HepG2 (cell line): ENCODE results near the gene CCNB3. TPM values are rescaled to one million over a fixed set of nuclear protein-coding genes. Genes with fewer than 3 reads are reported as not detected.

ENCODE experiments used
- ATAC-seq: fragments of 200-7000 bp; cut with Tn5 transposase; 3 replicates; pipeline ENCODE4 v1.9.1; 2020; ENCODE audit warnings: mild to moderate bottlenecking, moderate library complexity
- BruUV-seq: library from RNA; stranded (reverse); fragments of 400-500 nt; replicated peaks from 2 replicates; lab custom pipeline; 2021; lab: Mats Ljungman, UMichigan
- CTCF ChIA-PET: fragments of 300-600 bp; formaldehyde crosslinking; extraction: SDS; loops from one replicate; lab custom pipeline; 2021; ENCODE audit warnings: low total read pairs, inconsistent platforms, low intra/inter-chr PET ratio; lab: Yijun Ruan, JAX
- POLR2A ChIA-PET: fragments of 350-600 bp; sonication (Branson Sonifier 250); formaldehyde crosslinking; loops from one replicate; lab custom pipeline; 2020; ENCODE audit warnings: antibody characterized with exemption, inconsistent platforms; lab: Yijun Ruan, JAX
- DNase-seq: peaks from one replicate; pipeline ENCODE4 v3.0.0-alpha.2; 2015; ENCODE audit warnings: low spot score
- FAIRE-seq: peaks from 3 replicates; lab custom pipeline; 2011; peaks lifted over from hg19 to GRCh38; lab: Jason Lieb, UNC
- H2AFZ ChIP-seq: one replicate; pipeline ENCODE4 v1.6.1; 2011; ENCODE audit warnings: low read length, inconsistent platforms
- H3K27ac ChIP-seq: fragments of 300-600 bp; 3 replicates; pipeline ENCODE4 v1.8.0; 2011; ENCODE audit warnings: mixed run types, mild to moderate bottlenecking, mixed read lengths, low read length, inconsistent platforms; ENCODE audit not compliant: insufficient read depth; ENCODE audit errors: extremely low read length
- H3K27me3 ChIP-seq, 2 experiments: fragments of 200-600 bp in 1 of 2; 2 replicates in 1 of 2; 3 replicates in 1 of 2; pipeline versions ENCODE4 v1.6.0 to v1.8.0; 2011; ENCODE audit warnings: low read length in 2 of 2, mild to moderate bottlenecking in 2 of 2, moderate library complexity in 2 of 2, inconsistent platforms in 1 of 2; ENCODE audit not compliant: insufficient read depth in 2 of 2, control insufficient read depth in 1 of 2
- H3K36me3 ChIP-seq, 2 experiments: fragments of 200-600 bp in 1 of 2; replicated peaks in 1 of 2; 2 replicates in 1 of 2; 3 replicates in 1 of 2; pipeline versions ENCODE4 v1.5.1 to v1.8.0; 2011; ENCODE audit warnings: low read length in 2 of 2, inconsistent platforms in 1 of 2; ENCODE audit not compliant: insufficient read depth in 2 of 2, control insufficient read depth in 1 of 2
- H3K4me1 ChIP-seq: 2 replicates; pipeline ENCODE4 v1.5.1; 2012; ENCODE audit warnings: low read length, inconsistent platforms; ENCODE audit not compliant: insufficient read depth
- H3K4me2 ChIP-seq: 2 replicates; pipeline ENCODE4 v1.6.0; 2011; ENCODE audit warnings: low read depth, low read length, inconsistent platforms
- H3K4me3 ChIP-seq, 3 experiments: fragments of 200-600 bp in 1 of 3; sonication (generic), shearing (Covaris generic) in 1 of 3; replicated peaks in 1 of 3; 2 replicates each; pipeline ENCODE4 v1.5.1; 2011 to 2016; ENCODE audit warnings: low read length in 3 of 3, inconsistent platforms in 2 of 3, low read depth in 2 of 3, mild to moderate bottlenecking in 2 of 3, control low read depth in 1 of 3, mixed read lengths in 1 of 3; ENCODE audit not compliant: insufficient read depth in 1 of 3
- H3K79me2 ChIP-seq: one replicate; pipeline ENCODE4 v1.6.1; 2011; ENCODE audit warnings: low read length, inconsistent platforms; ENCODE audit not compliant: insufficient read depth
- H3K9ac ChIP-seq: 2 replicates; pipeline ENCODE4 v1.6.0; 2011; ENCODE audit warnings: mild to moderate bottlenecking, low read depth, low read length, inconsistent platforms; ENCODE audit not compliant: insufficient read depth
- H3K9me3 ChIP-seq: 2 replicates; pipeline ENCODE4 v1.5.1; 2012; ENCODE audit warnings: mild to moderate bottlenecking, low read length
- H4K20me1 ChIP-seq: 2 replicates; pipeline ENCODE4 v1.6.0; 2011; ENCODE audit warnings: inconsistent platforms, mild to moderate bottlenecking, low read length, moderate library complexity; ENCODE audit not compliant: insufficient read depth
- ARHGAP35 ChIP-seq: sonication (generic); formaldehyde crosslinking; IDR thresholded peaks from 2 replicates; pipeline ENCODE4 v1.9.0; 2022; ENCODE audit warnings: mild to moderate bottlenecking, inconsistent platforms, moderate library complexity, missing genetic modification reagents, borderline replicate concordance
- CEBPB ChIP-seq: IDR thresholded peaks from 2 replicates; pipeline ENCODE4 v1.6.1; 2011; ENCODE audit warnings: low read depth, low read length, improper control_type of control experiment, borderline replicate concordance
- CHCHD3 ChIP-seq: sonication (generic); formaldehyde crosslinking; IDR thresholded peaks from 2 replicates; pipeline ENCODE4 v1.8.0; 2022; ENCODE audit warnings: mild to moderate bottlenecking, missing genetic modification reagents, moderate library complexity
- CREM ChIP-seq, 2 experiments: sonication (generic) in 1 of 2; formaldehyde crosslinking in 1 of 2; IDR thresholded peaks; 2 replicates each; pipeline versions ENCODE4 v1.4.0 to v1.6.1; 2016 to 2020; ENCODE audit warnings: antibody characterized with exemption in 1 of 2, mild to moderate bottlenecking in 1 of 2, missing genetic modification reagents in 1 of 2
- MTF2 ChIP-seq: sonication (generic); formaldehyde crosslinking; IDR thresholded peaks from 2 replicates; pipeline ENCODE4 v1.5.0; 2020; ENCODE audit warnings: missing genetic modification reagents, borderline replicate concordance
- MXI1 ChIP-seq: IDR thresholded peaks from 3 replicates; pipeline ENCODE4 v1.6.1; 2012; ENCODE audit warnings: low read depth, low read length, inconsistent platforms, borderline replicate concordance
- TBX2 ChIP-seq: sonication (generic); formaldehyde crosslinking; IDR thresholded peaks from 2 replicates; pipeline ENCODE4 v1.5.0; 2020; ENCODE audit warnings: missing genetic modification reagents, mild to moderate bottlenecking, borderline replicate concordance
- ZBTB20 ChIP-seq: sonication (generic); formaldehyde crosslinking; IDR thresholded peaks from 2 replicates; pipeline ENCODE4 v1.8.1; 2023; ENCODE audit warnings: missing genetic modification reagents, low read depth, mild to moderate bottlenecking, borderline replicate concordance
- ZMYM2 ChIP-seq: sonication (generic); formaldehyde crosslinking; IDR thresholded peaks from 2 replicates; pipeline ENCODE4 v1.8.0; 2022; ENCODE audit warnings: mild to moderate bottlenecking, missing genetic modification reagents
- ZNF180 ChIP-seq: sonication (generic); formaldehyde crosslinking; IDR thresholded peaks from 2 replicates; pipeline ENCODE4 v1.4.0; 2020; ENCODE audit warnings: low read depth, missing genetic modification reagents, borderline replicate concordance
- ZNF350 ChIP-seq: sonication (generic); formaldehyde crosslinking; IDR thresholded peaks from 2 replicates; pipeline ENCODE4 v1.4.0; 2020; ENCODE audit warnings: mild to moderate bottlenecking, low read depth, missing genetic modification reagents, borderline replicate concordance
- WGBS: methylation state at CpG from one replicate; pipeline ENCODE4 v1.1.6; 2017; ENCODE audit warnings: low lambda C conversion rate; 5-methylcytosine and 5-hydroxymethylcytosine counted together
- in situ Hi-C: cut with HindIII; loops from 2 replicates; pipeline ENCODE4 v1.10.0; 2017; ENCODE audit warnings: low pct_unique_long_range_greater_than_20kb; ENCODE audit not compliant: extremely low pct_ligation_motif_present
- intact Hi-C: fragments of 100-400 bp; cut with micrococcal nuclease; formaldehyde crosslinking; loops from one replicate; pipeline ENCODE4 v1.10.0; 2022; ENCODE audit not compliant: unreplicated experiment
- polyA plus RNA-seq, 8 experiments: library from polyadenylated mRNA; depleted of rRNA in 3 of 8; stranded (reverse) in 7 of 8; unstranded in 1 of 8; fragments of >200 nt; fragmentation: Illumina TruSeq in 4 of 8; extraction: Trizol in 4 of 8; gene quantifications; 2 replicates each; pipeline versions ENCODE4 v1.2.1 to v1.2.3, GENCODE V29; 2011 to 2016; ENCODE audit warnings: low read depth in 4 of 8, missing spikeins in 1 of 8, mixed read lengths in 1 of 8; ENCODE audit not compliant: insufficient read depth in 1 of 8
- total RNA-seq, 5 experiments: library from RNA; depleted of rRNA; stranded (reverse); fragments of >200 nt; fragmentation: Illumina TruSeq; extraction: Trizol; gene quantifications; 2 replicates each; pipeline ENCODE4 v1.2.3, GENCODE V29; 2016; ENCODE audit warnings: low read depth in 1 of 5
- TF ChIP-seq, protein P1 (sequence below): sonication (generic); formaldehyde crosslinking; IDR thresholded peaks from 2 replicates; pipeline ENCODE4 v1.4.0; 2020; ENCODE audit warnings: missing genetic modification reagents
- TF ChIP-seq, protein P2 (sequence below), 2 experiments: sonication (generic) in 1 of 2; formaldehyde crosslinking in 1 of 2; IDR thresholded peaks; 2 replicates each; pipeline versions ENCODE4 v1.6.1 to v1.9.0; 2014 to 2022; ENCODE audit warnings: antibody characterized with exemption in 1 of 2, borderline replicate concordance in 1 of 2, inconsistent platforms in 1 of 2, low read depth in 1 of 2, missing genetic modification reagents in 1 of 2
- TF ChIP-seq, protein P3 (sequence below): sonication (generic); formaldehyde crosslinking; IDR thresholded peaks from 2 replicates; pipeline ENCODE4 v1.5.0; 2020; ENCODE audit warnings: mild to moderate bottlenecking, missing genetic modification reagents

CCNB3 gene
- total and polyA plus RNA-seq, 2 of the 13 experiments (the other 11 are each of a cell fraction or from before 2014, with no cell fraction given), result 0.04 to 0.07 TPM

DNA sequence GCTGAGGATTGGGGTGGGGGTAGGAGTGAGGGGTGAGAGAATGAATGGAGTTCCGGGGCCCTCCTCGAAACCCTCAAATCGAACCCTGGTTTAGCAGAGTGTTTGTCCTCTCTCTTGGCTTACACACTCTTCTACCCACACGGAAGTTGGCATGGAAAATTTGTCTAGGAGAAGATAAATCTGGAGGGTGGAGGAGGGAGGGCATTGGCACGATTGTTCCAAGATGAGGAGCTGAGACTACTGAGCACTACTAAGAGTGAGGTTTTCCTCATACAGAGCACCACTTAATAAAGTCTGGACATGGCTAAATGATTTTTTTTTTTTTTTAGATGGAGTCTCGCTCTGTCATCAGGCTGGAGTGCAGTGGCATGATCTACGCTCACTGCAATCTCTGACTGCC, 37.2 kb upstream of the CCNB3 start:
- WGBS, result 71% methylated on average over 7 of the region's 7 CpGs
- ChIA-PET POLR2A (no interaction called here), CTCF (no interaction called here)
- TF ChIP-seq CREM (IDR thresholded peaks at IDR 0.05), result no peak
- TF ChIP-seq CREM (CRISPR knock-in tag; IDR thresholded peaks at IDR 0.05), result no peak
- TF ChIP-seq, protein P1, sequence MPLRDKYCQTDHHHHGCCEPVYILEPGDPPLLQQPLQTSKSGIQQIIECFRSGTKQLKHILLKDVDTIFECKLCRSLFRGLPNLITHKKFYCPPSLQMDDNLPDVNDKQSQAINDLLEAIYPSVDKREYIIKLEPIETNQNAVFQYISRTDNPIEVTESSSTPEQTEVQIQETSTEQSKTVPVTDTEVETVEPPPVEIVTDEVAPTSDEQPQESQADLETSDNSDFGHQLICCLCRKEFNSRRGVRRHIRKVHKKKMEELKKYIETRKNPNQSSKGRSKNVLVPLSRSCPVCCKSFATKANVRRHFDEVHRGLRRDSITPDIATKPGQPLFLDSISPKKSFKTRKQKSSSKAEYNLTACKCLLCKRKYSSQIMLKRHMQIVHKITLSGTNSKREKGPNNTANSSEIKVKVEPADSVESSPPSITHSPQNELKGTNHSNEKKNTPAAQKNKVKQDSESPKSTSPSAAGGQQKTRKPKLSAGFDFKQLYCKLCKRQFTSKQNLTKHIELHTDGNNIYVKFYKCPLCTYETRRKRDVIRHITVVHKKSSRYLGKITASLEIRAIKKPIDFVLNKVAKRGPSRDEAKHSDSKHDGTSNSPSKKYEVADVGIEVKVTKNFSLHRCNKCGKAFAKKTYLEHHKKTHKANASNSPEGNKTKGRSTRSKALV (CRISPR knock-in tag), result no peak
- no peak for TF ChIP-seq MXI1
- TF ChIP-seq, protein P2, sequence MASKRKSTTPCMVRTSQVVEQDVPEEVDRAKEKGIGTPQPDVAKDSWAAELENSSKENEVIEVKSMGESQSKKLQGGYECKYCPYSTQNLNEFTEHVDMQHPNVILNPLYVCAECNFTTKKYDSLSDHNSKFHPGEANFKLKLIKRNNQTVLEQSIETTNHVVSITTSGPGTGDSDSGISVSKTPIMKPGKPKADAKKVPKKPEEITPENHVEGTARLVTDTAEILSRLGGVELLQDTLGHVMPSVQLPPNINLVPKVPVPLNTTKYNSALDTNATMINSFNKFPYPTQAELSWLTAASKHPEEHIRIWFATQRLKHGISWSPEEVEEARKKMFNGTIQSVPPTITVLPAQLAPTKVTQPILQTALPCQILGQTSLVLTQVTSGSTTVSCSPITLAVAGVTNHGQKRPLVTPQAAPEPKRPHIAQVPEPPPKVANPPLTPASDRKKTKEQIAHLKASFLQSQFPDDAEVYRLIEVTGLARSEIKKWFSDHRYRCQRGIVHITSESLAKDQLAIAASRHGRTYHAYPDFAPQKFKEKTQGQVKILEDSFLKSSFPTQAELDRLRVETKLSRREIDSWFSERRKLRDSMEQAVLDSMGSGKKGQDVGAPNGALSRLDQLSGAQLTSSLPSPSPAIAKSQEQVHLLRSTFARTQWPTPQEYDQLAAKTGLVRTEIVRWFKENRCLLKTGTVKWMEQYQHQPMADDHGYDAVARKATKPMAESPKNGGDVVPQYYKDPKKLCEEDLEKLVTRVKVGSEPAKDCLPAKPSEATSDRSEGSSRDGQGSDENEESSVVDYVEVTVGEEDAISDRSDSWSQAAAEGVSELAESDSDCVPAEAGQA (IDR thresholded peaks at IDR 0.05; ENCODE audit: low read depth), result no peak
- TF ChIP-seq, protein P2 (CRISPR knock-in tag; IDR thresholded peaks at IDR 0.05; ENCODE audit: borderline replicate concordance), result no peak
- TF ChIP-seq ARHGAP35, result no peak
- no peak for TF ChIP-seq ZBTB20
- TF ChIP-seq ZNF180, result no peak
- no peak for TF ChIP-seq MTF2 (CRISPR knock-in tag)
- TF ChIP-seq, protein P3, sequence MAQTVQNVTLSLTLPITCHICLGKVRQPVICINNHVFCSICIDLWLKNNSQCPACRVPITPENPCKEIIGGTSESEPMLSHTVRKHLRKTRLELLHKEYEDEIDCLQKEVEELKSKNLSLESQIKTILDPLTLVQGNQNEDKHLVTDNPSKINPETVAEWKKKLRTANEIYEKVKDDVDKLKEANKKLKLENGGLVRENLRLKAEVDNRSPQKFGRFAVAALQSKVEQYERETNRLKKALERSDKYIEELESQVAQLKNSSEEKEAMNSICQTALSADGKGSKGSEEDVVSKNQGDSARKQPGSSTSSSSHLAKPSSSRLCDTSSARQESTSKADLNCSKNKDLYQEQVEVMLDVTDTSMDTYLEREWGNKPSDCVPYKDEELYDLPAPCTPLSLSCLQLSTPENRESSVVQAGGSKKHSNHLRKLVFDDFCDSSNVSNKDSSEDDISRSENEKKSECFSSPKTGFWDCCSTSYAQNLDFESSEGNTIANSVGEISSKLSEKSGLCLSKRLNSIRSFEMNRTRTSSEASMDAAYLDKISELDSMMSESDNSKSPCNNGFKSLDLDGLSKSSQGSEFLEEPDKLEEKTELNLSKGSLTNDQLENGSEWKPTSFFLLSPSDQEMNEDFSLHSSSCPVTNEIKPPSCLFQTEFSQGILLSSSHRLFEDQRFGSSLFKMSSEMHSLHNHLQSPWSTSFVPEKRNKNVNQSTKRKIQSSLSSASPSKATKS (CRISPR knock-in tag), result no peak
- no peak for TF ChIP-seq CEBPB
- no peak for TF ChIP-seq CHCHD3 (CRISPR knock-in tag)
- TF ChIP-seq ZNF350 (CRISPR knock-in tag), result no peak
- TF ChIP-seq TBX2 (CRISPR knock-in tag), result no peak
- TF ChIP-seq ZMYM2 (CRISPR knock-in tag), result no peak

More for the DNA sequence above, 37.2 kb upstream of the CCNB3 start:
- H3K27ac ChIP-seq, result no peak overlapping the region
- no peak overlapping the region for H3K4me2 ChIP-seq
- no peaks in the 10 kb centered on the region for H3K79me2 ChIP-seq
- no peak overlapping the region for H2AFZ ChIP-seq
- DNase-seq (no peak), FAIRE-seq (no peak), ATAC-seq (no peak)
- H4K20me1 ChIP-seq, result no peaks in the 10 kb centered on the region
- in situ Hi-C loops, result no loop called here
- H3K9me3 ChIP-seq, result no peaks in the 10 kb centered on the region
- no peak overlapping the region for H3K4me3 ChIP-seq
- BruUV-seq, result no TSS peak
- no peaks in the 10 kb centered on the region for H3K36me3 ChIP-seq
- intact Hi-C loops, result no loop called here
- H3K4me1 ChIP-seq, result peaks cover 8% of the 10 kb centered on the region; the same call in 1 of the 2 replicates
- H3K9ac ChIP-seq, result no peak overlapping the region
- no peaks in the 10 kb centered on the region for H3K27me3 ChIP-seq
